Gastroesophageal sphincter (tissue), 4 donors: Measurements from ENCODE around the gene INPP5A. TPM values are rescaled to one million over a fixed set of nuclear protein-coding genes. Genes with fewer than 3 reads are reported as not detected.

Experiments used
- ATAC-seq: fragments of 150-250 bp; one replicate; pipeline ENCODE4 v1.9.1; 2016; ENCODE audit warnings: mild to moderate bottlenecking, moderate library complexity
- H3K27ac ChIP-seq, 4 donors: fragments of 200-600 bp; sonication (generic) in 3 of 4; 1 replicate in 3 of 4; 2 replicates in 1 of 4; pipeline ENCODE4 v1.5.1; 2016 to 2019
- H3K27me3 ChIP-seq: fragments of 200-600 bp; sonication (generic); one replicate; pipeline ENCODE4 v1.5.1; 2019
- H3K36me3 ChIP-seq, 2 donors: fragments of 200-600 bp; sonication (generic); one replicate each; pipeline ENCODE4 v1.5.1; 2019; ENCODE audit warnings: control low read depth in 1 of 2
- H3K4me1 ChIP-seq, 3 donors: fragments of 200-600 bp; sonication (generic); 1 replicate in 2 of 3; 2 replicates in 1 of 3; pipeline ENCODE4 v1.5.1; 2016 to 2019; ENCODE audit warnings: control low read depth in 2 of 3
- H3K4me3 ChIP-seq, 2 donors: fragments of 200-600 bp; sonication (generic); one replicate each; pipeline ENCODE4 v1.5.1; 2019; ENCODE audit warnings: mild to moderate bottlenecking in 1 of 2, moderate library complexity in 1 of 2
- H3K9me3 ChIP-seq, 3 donors: fragments of 200-600 bp; sonication (generic); one replicate each; pipeline ENCODE4 v1.5.1; 2017 to 2019; ENCODE audit warnings: control low read depth in 2 of 3
- CTCF ChIP-seq, 4 experiments: fragments of 200-600 bp in 2 of 4; fragments of 450-650 bp in 2 of 4; sonication (generic) in 1 of 4; IDR thresholded peaks; one replicate each; pipeline ENCODE4 v1.5.1; 2017 to 2019; ENCODE audit warnings: antibody characterized with exemption in 4 of 4, mild to moderate bottlenecking in 2 of 4, moderate library complexity in 2 of 4
- EP300 ChIP-seq: sonication (generic); formaldehyde crosslinking; IDR thresholded peaks from one replicate; pipeline ENCODE4 v1.6.1; 2017; ENCODE audit warnings: antibody characterized with exemption, mild to moderate bottlenecking
- POLR2A ChIP-seq, 2 donors: fragments of 450-650 bp; IDR thresholded peaks; one replicate each; pipeline ENCODE4 v1.6.1; 2017; ENCODE audit warnings: antibody characterized with exemption in 2 of 2, mild to moderate bottlenecking in 2 of 2, moderate library complexity in 1 of 2
- POLR2AphosphoS5 ChIP-seq: sonication (generic); formaldehyde crosslinking; IDR thresholded peaks from one replicate; pipeline ENCODE4 v1.6.1; 2017; ENCODE audit warnings: antibody characterized with exemption
- WGBS, 2 donors: methylation state at CpG; one replicate each; pipeline ENCODE4 v1.1.5; 2018; ENCODE audit warnings: low coverage in 1 of 2; 5-methylcytosine and 5-hydroxymethylcytosine counted together
- total RNA-seq, 4 donors: library from RNA; depleted of rRNA; stranded (reverse); fragments of >200 nt; gene quantifications; one replicate each; pipeline ENCODE4 v1.1.0, GENCODE V29; 2016

INPP5A gene
- total RNA-seq, 4 donors from 2014 or later, result 111 to 288 (median 215) TPM

- no peak for TF ChIP-seq CTCF (IDR thresholded peaks at IDR 0.05)
- no peak for TF ChIP-seq EP300
- TF ChIP-seq POLR2A (IDR thresholded peaks at IDR 0.05), result no peak
- TF ChIP-seq POLR2AphosphoS5, result no peak
- no peaks in the 10 kb centered on the region for H3K9me3 ChIP-seq
- peaks cover 0 to 77% of the 10 kb centered on the region in 2 donors for H3K36me3 ChIP-seq
- 88 to 100% methylated on average over 1 to 4 of the region's 24 CpGs for WGBS, 2 donors
- H3K27me3 ChIP-seq, result no peaks in the 10 kb centered on the region
- ATAC-seq, result no peak
- peaks cover 0 to 7% (median 0%) of the 10 kb centered on the region in 3 donors for H3K4me1 ChIP-seq
- no peak overlapping the region for H3K27ac ChIP-seq
- H3K4me3 ChIP-seq, result no peak overlapping the region
These were observed 198.4 kb downstream of the INPP5A start for GRCh38 chr10:132735923-132736391.

GRCh38 chr10:132737390-132738048, 199.9 kb downstream of the INPP5A start:
- WGBS, 2 donors, result 55 to 88% methylated on average over 2 to 7 of the region's 16 CpGs
- Histone ChIP-seq H3K27me3 (no peaks in the 10 kb centered on the region), H3K27ac (no peak overlapping the region), H3K4me3 (no peak overlapping the region), H3K4me1 (peaks cover 0 to 7% (median 0%) of the 10 kb centered on the region in 3 donors), H3K9me3 (no peaks in the 10 kb centered on the region), H3K36me3 (peaks cover 0 to 82% of the 10 kb centered on the region in 2 donors)
- TF ChIP-seq CTCF (IDR thresholded peaks at IDR 0.05), result no peak
- no peak for TF ChIP-seq POLR2A (IDR thresholded peaks at IDR 0.05)
- no peak for TF ChIP-seq POLR2AphosphoS5
- TF ChIP-seq EP300, result no peak
- no peak for ATAC-seq

GRCh38 chr10:132738454-132739224, 201.1 kb downstream of the INPP5A start:
- Histone ChIP-seq H3K27me3 (no peaks in the 10 kb centered on the region), H3K36me3 (peaks cover 0 to 76% of the 10 kb centered on the region in 2 donors), H3K9me3 (no peaks in the 10 kb centered on the region), H3K4me1 (peaks cover 0 to 12% (median 0%) of the 10 kb centered on the region in 3 donors), H3K27ac (peak overlapping the region in 1 of 4 donors; percentile 21), H3K4me3 (no peak overlapping the region)
- WGBS, 2 donors, result 40% methylated on average over 1 of the region's 25 CpGs; no CpG with 5 or more reads in 1 of the 2 donors
- ATAC-seq, result no peak
- no peak for TF ChIP-seq EP300
- TF ChIP-seq POLR2A (IDR thresholded peaks at IDR 0.05), result no peak
- no peak for TF ChIP-seq POLR2AphosphoS5
- TF ChIP-seq CTCF (IDR thresholded peaks at IDR 0.05), result no peak

GRCh38 chr10:132739225-132739613, 201.6 kb downstream of the INPP5A start:
- no peak for TF ChIP-seq POLR2A (IDR thresholded peaks at IDR 0.05)
- no peak for TF ChIP-seq EP300
- no peak for TF ChIP-seq CTCF (IDR thresholded peaks at IDR 0.05)
- no peak for TF ChIP-seq POLR2AphosphoS5
- Histone ChIP-seq H3K4me3 (no peak overlapping the region), H3K27ac (no peak overlapping the region), H3K4me1 (peaks cover 0 to 12% (median 0%) of the 10 kb centered on the region in 3 donors), H3K9me3 (no peaks in the 10 kb centered on the region), H3K36me3 (peaks cover 0 to 76% of the 10 kb centered on the region in 2 donors), H3K27me3 (no peaks in the 10 kb centered on the region)
- ATAC-seq, result no peak
- WGBS, 2 donors, result no CpG with 5 or more reads among the region's 14 CpGs
